Hematopoietic multipotent progenitor cell treated with erythropoietin and hydrocortisone succinate and interleukin-3 and kit ligand, for 6 days (in vitro differentiated cells): ENCODE results near the gene ARAP3.

Experiments
- DNase-seq: peaks from one replicate; pipeline ENCODE4 v3.0.0-alpha.2; 2015

The ARAP3 gene

DNA sequence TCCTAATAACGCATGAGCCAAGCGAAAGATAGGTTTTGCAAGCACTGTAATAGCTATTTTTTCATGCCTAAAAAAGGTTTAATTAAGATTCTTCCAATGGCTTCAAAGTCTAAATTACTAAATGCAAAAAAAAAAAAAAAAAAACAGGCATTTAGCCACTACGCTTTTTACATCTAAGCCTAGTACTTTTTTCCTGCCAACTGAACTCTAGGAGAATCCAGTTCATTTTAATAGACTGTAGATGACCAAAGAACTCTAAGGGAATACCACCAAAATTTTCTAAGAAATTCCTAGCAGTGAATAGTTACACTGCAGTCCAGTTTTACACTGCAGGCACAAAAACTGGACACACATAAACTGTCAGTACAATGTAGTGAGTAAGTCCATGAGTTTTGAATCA is 73.0 kb downstream of the ARAP3 start:
- DNase-seq, result no peak

DNA sequence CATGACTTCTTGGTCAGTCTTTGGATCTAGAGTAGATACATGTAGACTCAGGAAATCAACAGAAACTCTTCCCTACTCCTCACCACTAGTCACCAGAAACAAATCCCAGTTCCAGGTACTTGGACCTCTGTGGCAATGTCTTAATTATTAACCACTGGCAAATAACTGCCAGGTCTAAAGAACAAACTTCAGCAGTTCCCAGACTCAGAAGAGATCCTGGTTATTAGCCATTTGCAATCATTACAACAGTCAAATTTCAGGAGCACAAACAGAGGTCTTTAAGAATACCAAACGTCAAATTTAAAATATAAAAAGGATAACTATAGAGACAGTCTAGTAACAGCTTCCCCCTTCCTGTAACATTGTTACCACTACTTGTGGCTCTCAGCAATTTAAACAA is 73.5 kb downstream of the ARAP3 start:
- DNase-seq, result no peak

DNA sequence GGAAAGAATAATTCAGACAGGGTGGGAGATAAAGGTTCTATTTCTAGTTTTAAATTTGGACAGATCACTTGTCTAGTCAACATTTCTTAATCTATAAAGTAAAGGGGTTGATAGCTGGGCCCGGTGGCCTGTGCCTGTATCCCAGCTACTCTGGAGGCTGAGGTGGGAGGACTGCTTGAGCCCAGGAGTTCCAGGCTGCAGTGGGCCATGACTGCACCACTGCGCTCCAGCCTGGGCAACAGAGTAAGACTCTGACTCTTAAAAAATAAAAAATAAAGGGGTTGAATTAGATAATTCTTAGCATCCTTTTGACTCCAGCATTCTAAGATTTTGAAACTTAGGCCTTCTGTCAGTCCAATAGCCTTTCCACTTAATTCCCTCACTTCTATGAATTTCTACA is 74.0 kb downstream of the ARAP3 start:
- DNase-seq, result no peak

DNA sequence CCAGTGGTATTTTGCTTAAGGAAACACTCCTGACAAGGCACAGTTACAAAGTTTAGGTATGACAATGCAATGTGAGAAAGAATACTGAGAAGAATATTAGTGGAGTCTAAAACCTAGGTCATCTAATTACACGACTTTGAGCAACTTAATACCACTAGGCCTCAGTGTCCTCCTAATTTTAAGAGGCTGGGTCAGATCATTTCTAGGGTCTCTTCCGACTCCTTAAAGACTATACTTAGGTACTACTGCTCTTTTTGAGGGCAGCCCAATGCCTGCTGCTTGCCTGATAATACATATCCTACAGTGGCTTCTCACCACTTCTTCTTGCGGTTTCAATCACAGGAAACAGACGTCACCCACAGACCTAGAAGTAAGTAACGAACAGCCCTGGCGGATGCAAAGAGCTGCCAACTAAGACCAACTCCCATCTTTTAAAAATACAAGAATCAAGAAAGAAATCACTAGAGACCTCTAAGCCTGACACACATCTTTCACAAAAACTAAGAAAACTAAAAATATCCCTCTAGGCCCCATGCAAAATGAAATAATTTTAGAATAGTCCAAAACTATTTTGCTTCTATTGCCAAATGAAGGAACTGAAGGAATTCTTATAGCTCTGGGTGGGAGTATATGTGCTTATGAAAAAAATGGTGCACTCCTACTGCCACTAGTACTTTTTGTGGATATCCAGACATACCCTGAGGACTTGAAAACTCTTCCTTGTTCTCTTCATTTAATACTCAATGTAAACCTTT is 76.3 kb downstream of the ARAP3 start:
- DNase-seq, result peak; percentile 98

DNA sequence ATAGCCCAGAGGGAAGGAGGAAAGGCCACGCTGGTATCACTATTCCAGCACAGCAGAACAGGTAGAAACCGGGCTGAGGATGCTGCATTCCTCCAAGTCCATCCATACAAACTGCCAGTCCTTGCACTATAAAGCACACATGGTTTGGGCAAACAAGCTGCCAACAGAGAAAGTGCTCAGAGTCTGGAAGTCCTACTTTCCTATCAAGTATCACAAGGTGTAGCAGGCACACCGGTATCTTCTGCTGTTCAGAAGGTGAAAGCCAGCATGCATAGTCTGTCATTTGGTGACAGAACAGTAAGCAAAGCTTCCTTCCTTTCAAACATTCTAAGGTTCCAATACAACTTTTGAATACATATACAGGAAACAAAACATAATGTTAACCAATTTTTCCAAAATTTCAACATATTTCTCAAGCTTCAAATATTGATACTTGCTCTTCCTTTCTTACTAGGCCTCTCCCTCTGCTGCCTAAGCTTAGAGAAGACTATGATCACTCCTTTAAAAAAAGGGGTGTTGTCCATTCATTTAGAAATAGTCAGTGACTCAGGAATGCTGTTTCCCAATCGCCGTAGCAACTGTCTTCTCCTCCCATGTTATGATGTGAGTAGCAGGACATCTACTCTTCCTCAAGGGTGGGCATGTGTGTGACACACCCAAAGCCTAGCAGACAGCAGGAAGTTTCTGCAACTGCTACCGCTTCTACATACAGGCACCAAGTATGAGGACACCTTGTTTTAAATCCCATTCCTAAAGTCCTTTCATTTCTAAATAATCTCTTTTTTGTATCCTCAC is 77.9 kb downstream of the ARAP3 start:
- peak; percentile 84 for DNase-seq
